Epidermal melanocyte (primary cell): Measurements from ENCODE around the gene ZNF586.
"Not testable (repeated sequence)": the region's sequence is repeated elsewhere in the genome, so short reads cannot be mapped to it uniquely, and the experiment has no call there.

Experiments
- DNase-seq: peaks from one replicate; pipeline ENCODE4 v3.0.0; 2011; ENCODE audit warnings: low spot score; ENCODE audit not compliant: insufficient read length

Gene ZNF586

DNA sequence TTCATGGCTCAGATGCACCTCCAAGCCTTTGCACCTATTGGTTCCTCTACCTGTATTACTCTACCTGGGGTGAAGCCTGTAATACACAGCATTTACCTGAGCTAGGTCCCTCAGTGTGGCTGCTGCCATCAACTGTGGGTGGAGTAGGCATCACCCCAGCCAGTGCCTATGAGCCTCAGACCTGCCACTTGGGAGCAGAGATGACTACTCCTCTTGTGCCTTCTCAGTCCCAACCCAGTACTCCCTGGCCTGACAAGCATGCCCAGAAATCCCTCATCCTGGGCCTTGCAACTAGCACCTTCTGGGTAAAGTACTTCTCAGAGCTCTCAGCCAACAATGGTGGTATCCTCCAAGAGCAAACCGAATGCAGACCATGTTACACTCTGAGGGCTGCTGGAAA lies 27.1 kb downstream of the ZNF586 start:
- DNase-seq, result not testable (repeated sequence)

DNA sequence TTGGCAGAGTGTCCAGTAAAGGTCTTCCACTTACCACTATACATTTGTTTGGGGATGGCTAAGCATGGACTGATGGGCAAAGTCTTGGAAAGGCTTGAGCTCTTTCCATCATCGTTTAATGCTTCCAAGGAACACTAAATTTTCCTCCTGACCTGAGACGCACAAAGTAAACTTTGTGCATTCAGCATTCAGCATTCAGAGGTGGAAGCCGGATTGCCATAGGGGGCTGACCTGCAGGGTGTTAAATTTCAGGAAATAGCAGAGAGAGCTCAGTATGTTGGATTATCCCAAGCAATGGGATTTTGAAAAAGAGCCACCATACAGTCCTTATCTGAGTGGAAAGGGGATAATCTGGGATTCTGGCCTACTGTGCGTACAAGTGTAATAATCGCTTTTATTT lies 31.2 kb downstream of the ZNF586 start:
- no peak for DNase-seq

DNA sequence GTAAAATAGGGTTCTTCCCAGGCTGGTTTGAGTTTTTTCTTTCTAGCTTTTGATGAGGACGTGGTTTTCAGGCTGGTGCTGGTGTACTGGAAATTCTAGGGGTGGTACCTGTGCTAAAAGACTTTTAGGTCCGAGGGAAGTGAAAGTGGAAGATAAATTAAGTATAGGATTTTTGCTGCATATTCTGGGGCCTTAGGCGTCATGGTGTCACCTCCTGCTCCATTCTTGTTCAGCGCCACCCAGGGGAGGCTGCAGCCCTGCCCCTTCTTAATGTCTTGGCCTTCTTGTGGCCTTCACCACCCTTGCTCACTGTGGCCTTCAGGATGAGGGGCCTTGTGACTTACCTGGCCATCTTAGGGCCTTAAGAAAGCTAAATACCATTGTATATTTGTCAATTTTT lies 32.8 kb downstream of the ZNF586 start:
- no peak for DNase-seq

DNA sequence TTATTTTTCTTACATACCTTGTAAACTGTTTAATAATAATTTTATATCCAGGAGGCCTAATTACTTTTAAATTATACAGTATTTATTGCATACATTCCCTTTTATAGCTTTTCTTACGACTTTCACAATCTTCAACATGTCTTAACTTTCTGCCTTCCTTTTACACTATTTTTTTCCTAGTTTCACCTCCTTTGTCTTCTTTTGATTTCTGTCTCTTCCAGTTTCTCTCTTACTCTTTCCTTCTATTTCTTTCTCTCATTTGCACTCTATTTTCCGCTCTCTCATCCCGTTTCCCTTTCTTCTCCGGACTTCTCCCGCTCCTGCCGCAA lies 33.8 kb downstream of the ZNF586 start:
- DNase-seq, result no peak

DNA sequence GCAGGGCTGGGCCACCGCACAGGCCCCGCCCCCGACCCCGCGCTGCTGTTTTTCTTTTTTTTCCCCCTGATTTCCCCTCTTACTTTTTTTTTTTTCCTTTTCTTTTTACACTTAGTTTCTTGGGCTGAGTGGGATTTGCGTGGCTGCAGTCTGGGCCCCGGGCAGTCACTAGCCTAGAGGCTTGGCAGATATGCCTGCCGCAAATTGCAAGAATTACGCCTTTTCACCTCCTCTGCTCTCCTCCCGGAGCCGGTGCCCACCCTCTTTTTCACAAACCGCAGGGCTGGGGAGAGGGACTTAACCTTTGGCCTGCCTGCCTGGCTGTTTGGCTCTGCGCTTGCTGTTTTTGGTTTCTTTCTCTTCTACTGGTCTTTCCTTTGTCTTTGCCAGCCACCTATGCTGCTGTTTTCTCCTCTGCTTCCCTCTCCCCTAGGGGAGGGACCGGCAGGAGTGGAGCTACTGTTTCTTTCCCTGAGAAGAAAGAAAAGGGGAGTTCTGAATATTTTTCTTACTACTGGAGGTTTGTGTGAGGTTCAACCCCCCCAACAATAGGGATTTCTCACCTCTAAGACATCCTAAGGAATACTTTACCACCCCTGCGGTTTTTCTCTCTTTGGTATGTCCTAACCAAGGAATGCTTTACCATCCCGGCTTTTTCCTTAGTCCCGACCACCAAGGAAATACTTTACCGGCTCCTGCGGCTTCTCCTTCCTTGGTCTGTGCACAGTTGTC lies 34.3 kb downstream of the ZNF586 start:
- no peak for DNase-seq

DNA sequence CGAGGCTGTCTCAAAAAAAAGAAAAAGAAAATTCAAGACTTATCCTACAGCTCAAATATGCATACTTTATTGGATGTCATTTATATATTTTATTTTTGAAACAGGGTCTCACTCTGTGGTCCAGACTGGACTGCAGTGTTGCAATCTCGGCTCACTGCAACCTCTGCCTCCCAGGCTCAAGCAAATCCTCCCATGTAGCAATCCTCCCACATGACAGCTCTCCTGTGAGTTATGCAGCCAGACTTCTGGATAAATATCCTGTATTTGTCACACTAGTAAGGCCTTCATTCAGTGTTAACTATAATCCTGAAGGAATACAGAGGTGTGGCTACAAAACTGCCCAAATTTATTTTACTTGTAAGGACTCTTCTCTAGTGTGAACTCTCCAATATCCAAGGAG lies 38.1 kb downstream of the ZNF586 start:
- DNase-seq, result no peak

DNA sequence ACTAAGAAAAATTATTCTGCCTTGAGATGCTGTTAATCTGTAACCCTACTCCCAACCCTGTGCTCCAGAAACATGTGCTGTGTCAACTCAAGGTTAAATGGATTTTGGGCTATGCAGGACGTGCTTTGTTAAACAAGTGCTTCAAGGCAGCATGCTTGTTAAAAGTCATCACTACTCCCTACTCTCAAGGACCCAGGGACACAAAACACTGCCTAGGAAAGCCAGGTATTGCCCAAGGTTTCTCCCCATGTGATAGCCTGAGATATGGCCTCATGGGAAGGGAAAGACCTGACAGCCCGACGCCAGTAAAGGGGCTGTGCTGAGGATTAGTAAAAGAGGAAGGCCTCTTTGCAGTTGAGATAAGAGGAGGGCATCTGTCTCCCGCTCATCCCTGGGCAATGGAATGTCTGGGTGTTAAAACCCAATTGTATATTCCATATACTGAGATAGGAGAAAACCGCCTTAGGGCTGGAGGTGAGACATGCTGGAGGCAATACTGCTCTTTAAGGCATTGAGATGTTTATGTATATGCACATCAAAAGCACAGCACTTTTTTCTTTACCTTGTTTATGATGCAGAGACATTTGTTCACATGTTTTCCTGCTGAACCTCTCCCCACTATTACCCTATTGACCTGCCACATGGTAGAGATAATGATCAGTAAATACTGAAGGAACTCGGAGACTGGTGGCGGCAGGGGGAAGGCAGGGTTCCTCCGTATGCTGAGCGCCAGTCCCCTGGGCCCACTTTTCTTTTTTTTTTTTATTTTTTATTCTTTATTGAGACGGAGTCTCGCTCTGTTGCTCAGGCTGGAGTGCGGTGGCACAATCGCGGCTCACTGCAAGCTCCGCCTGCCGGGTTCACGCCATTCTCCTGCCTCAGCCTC lies 41.2 kb downstream of the ZNF586 start:
- not testable (repeated sequence) for DNase-seq

DNA sequence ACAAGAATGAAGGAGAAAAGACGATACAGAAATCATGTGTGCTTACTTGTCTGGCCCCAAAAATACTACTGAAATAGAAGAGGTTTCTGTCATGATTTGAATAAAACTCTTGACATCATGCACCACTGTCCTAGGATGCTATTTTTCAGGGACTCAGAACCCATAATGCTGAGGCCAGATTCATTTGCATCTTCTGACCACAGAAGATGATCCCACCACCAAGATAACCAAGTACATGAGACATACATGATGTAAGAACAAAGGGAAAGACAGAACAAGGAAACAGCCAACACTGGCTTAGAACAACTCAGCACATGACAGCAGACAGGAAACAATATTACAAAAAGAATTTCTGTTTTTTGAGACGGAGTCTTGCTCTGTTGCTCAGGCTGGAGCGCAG lies 42.8 kb downstream of the ZNF586 start:
- DNase-seq, result no peak

DNA sequence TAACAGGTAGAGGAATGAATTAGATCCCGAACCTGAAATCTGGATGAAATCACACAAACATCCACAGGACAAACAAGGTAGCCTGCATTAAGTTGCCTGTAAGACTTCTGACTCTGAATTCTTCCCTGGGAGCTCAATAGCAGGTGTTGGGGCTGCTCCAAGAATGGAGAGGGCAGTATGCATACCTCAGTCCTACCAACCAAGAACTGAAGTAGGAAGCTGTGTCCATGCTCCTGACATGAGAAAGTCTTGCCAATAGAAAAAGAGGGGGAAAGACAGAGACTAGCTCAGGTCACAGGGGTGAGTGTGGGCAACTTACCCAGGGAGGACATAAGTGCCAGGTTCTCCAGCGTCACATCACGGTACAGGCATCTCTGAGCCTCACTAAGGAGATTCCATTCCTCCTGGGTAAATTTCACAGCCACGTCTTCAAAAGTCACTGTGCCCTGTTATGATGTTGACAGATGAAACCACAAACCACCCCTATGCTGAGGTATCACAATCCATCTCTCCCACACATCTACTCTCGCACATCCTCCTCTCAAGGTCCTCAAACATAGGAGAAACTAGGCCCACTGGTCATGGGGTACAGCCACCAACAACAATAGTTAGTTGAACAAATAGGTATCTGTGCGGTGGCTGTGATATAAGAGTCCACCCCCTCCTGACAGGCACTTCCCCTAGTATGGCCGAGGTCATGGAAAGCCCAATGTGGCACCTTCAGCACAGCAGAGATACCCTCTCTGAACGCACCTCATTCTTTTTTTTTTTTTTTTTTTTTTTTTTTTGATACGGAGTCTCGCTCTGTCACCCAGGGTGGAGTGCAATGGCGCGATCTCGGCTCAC lies 43.7 kb downstream of the ZNF586 start:
- not testable (repeated sequence) for DNase-seq

DNA sequence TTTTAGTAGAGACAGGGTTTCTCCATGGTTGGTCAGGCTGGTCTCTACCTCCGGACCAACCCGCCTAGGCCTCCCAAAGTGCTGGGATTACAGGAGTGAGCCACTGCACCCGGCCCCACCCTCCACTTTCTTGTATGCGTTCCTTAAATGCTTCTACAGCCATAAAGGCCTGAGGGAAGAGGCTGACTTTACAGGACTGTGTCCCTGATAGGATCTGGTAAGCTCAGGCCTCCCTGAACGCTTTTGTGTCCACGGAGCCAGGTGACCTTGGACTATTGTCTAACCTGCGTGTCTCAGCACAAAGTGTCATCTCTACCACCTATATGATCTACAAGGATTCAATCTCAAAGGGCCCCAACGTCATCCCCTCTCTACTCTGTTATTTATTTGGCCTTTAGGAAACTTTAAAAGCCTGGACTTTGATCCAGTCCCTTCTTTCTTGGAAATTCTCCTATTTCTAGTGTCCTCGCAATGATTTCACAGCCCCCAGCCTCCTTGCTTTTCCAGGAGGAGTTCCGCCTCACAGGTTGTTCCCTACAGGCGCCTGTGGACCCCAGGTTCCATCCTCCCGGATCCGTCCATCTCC lies 44.5 kb downstream of the ZNF586 start:
- DNase-seq, result no peak

DNA sequence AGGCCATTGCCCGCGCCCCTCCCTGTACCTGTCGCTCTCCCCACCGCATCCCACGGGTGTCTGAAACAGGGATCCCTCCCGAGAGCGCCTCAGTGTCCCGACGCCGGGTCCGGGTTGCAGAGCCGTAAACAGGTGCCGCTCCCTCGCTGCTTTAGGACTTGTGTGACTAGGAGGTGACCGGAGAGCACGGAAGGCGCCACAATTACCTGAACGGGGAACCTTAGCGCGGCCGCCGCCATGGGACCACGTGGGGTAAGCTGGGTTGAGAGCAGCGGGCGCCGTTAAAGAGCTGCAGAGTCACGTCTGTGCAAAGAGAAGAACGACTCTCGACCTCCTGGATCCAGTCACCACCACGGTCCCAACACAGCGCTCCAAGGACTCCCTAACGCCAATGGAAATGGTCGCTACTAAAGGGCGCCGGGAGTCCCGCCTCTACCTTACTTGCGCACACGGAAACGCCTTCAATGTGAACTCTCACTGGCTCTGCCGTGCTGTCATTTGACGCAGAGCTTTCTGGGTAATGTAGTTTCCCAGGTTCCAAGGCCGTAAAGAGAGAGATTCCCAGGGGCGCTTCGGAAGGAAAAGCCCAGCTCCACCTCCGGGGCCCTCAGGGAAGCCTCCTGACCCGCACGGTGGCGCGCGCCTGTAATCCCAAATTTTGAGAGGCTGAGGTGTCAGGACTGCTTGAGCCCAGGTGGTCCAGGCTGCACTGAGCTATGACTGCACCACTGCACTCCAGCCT lies 45.2 kb downstream of the ZNF586 start, which contains the start of gene ZNF552:
Gene ZNF552, minus strand, starts transcription at position 409 of the 742 bp plus-strand sequence. Its CDS starts 170 bp downstream, at position 239.
- DNase-seq, result peak; percentile 76

DNA sequence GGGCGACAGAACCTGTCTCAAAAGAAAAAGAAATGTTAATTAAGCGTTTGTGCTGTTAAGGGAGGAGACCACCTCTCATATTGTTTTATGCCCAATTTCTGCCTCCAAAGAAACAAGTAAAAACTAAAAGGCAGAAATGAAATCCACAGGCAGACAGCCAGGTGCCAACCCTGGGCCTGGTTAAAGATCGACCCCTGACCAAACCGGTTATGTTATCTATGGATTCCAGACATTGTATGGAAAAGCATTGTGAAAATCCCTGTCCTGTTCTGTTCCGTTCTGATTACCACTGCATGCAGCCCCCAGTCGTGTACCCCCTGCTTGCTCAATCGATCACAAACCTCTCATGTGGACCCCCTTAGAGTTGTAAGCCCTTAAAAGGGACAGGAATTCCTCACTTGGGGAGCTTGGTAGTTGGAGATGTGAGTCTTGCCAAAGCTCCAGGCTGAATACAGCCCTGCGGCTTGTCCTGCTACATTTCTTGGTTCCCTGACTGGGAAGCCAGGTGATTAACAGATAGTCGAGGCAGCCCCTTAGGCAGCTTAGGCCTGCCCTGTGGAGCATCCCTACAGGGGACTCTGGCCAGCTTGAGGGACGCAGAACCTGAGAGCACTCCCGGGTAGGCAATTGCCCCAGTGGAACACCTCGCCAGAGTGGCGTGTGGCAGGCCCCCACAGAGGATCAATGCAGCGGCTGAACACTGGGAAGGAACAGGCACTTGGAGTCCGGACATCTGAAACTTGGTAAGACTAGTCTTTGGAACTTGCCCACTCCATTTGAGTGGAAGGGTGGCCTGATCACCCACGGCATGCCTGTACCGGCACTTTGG lies 46.0 kb downstream of the ZNF586 start:
- no peak for DNase-seq

DNA sequence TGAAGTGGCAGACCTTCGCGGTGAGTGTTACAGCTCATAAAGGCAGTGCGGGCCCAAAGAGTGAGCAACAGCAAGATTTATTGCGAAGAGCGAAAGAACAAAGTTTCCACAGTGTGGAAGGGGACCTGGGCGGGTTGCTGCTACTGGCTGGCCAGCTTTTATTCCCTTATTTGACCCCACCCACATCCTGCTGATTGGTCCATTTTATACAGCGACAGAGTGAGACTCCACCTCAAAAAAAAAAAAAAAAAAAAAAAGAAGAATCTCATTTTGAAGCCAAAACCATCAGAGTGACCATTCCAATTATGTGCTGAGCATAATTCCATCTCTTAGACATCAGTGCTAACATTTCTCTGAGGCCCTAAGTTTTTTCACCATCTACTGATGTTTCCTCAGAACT lies 47.2 kb downstream of the ZNF586 start:
- DNase-seq, result no peak

DNA sequence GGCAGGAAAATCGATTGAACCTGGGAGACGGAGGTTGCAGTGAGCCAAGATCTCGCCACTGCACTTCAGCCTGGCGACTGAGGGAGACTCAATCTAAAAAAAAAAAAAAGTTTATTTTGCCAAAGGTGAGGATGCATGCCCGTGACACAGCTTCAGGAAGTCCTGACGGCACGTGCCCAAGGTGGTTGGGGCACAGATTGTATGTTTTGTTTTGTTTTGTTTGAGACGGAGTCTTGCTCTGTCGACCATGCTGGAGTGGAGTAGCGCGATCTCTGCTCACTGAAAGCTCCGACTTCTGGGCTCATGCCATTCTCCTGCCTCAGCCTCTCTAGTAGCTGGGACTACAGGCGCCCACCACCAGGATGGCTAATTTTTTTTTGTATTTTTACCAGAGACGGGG lies 48.5 kb downstream of the ZNF586 start:
- DNase-seq, result no peak

DNA sequence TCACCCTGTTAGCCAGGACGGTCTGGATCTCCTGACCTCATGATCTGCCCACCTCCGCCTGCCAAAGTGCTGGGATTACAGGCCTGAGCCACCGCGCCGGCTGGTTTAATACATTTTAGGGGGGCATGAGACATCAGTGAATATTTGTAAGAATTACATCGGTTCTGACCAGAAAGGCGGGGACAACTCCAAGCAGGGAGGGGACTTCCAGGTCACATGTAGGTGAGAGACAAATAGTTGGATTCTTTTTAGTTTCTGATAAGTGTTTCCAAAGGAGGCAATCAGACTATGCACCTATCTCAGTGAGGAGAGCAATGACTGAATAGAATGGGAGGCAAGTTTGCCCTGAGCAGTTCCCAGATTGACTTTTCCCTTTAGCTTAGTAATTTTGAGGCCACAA lies 48.9 kb downstream of the ZNF586 start:
- DNase-seq, result no peak

DNA sequence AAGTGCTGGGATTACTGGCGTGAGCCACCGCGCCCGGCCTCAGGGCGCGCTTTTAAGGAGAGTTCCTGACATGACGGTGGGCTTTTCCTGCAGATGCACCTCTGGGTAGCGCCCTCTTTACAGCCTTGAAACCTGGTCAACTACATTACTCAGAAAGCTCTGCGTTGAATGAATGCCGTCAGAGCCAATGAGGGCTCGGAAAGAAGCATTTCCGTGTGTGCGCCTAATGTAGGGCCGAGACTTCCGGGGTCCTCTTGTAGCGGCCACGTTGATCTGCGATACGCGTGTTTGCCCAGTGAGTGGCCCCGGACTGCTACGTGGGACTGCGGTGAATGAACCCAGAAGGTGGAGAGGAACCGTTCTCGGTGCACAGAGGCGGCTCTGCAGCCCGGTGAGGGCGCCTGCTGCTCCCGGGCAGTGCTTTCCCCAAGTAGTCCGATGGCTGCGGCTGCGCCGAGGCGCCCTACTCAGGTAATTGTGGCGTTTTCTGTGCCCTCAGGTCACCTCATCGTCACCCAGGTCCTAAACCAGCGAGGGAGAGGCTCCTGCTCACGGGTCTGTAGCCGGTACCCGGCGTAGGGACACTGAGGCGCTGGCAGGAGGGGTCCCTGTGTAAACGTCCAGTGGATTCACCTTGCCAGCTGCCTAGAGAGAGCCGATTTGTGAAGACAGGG lies 50.1 kb downstream of the ZNF586 start:
- peak; percentile 95 for DNase-seq

DNA sequence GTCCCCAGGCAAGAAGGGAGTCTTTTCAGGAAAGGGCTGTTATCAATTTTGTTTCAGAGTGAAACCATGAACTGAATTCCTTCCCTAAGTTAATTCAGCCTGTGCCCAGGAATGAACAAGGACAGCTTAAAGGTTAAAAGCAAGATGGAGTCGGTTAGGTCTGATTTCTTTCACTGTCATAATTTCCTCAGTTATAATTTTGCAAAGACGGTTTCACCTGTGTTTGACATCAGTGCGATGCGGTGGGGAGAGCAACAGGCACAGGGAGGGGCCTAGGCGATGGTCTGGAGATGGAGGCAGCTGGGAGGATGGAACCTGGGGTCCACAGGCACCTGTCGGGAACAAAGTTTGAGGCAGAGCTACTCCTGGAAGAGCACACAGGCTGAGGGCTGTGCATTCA lies 51.1 kb downstream of the ZNF586 start:
- no peak for DNase-seq

DNA sequence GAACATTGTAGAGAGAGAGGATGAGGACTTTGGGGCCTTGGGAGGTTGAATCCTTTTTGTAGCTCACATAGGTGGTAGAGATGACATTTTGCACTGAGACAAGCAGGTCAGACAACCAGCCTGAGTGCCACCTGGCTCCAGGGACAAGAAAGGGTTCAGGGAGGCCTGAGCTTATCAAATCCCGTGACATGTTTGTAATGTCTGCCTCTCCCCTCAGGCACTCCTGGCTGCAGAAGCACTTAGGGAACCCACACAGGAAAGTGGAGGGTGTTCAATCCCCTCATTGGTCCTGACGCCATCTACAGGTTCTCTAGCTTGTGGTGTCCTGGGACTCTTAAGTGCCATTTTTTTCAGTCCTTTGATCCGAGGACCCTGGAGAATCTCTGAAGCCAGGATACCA lies 51.6 kb downstream of the ZNF586 start:
- not testable (repeated sequence) for DNase-seq

DNA sequence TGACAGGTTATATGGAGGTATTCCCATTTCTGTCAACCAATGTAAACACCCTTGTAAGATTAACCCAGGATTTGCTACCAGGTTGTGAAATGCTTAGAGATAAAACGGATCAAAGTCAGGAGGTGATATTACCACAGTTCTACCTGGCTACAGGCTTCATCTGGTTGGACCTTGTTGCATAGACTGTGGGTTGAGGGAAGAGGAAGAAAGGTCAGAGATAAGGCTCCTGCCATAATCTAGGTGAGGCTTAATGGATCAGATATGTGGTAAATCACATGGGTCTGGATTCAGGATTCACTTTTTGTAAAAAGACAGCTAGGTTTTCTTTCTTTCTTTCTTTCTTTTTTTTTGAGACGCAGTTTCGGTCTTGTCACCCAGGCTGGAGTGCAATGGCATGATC lies 52.0 kb downstream of the ZNF586 start:
- not testable (repeated sequence) for DNase-seq
